PC-9 (cell line): ENCODE results near the gene SLC25A29. TPM values are rescaled to one million over a fixed set of nuclear protein-coding genes. Genes with fewer than 3 reads are reported as not detected.

Experiments
- Bru-seq: library from RNA; stranded (reverse); fragments of 400-500 nt; gene quantifications from one replicate; lab custom pipeline; 2021; lab: Mats Ljungman, UMichigan
- BruChase-seq, 2 experiments: library from RNA; stranded (reverse); fragments of 400-500 nt; gene quantifications; one replicate each; lab custom pipeline; 2021; lab: Mats Ljungman, UMichigan
- BruUV-seq: library from RNA; stranded (reverse); fragments of 400-500 nt; replicated peaks from 2 replicates; lab custom pipeline; 2021; lab: Mats Ljungman, UMichigan
- CTCF ChIA-PET: fragments of 300-600 bp; sonication (Branson Sonifier 250); formaldehyde crosslinking; loops from one replicate; lab custom pipeline; 2022; ENCODE audit warnings: antibody characterized with exemption; lab: Charles Lee
- POLR2A ChIA-PET: fragments of 300-600 bp; sonication (Branson Sonifier 250); formaldehyde crosslinking; loops from one replicate; lab custom pipeline; 2022; ENCODE audit warnings: antibody characterized with exemption; ENCODE audit not compliant: unreplicated experiment; lab: Charles Lee
- DNase-seq, 2 experiments: peaks; one replicate each; pipeline versions ENCODE4 v3.0.0 to v3.0.0-alpha.2; 2015 to 2022; ENCODE audit warnings: mixed read lengths in 1 of 2
- H2AFZ ChIP-seq: fragments of 200-600 bp; sonication (generic); 2 replicates; pipeline ENCODE4 v1.8.1; 2017; ENCODE audit warnings: antibody characterized with exemption
- H3F3A ChIP-seq: fragments of 200-600 bp; sonication (generic); 2 replicates; pipeline ENCODE4 v1.8.1; 2017; ENCODE audit warnings: antibody characterized with exemption, mild to moderate bottlenecking, low read depth; ENCODE audit not compliant: insufficient read depth
- H3K27ac ChIP-seq: fragments of 200-600 bp; sonication (generic); 2 replicates; pipeline ENCODE4 v1.6.1; 2016; ENCODE audit warnings: mixed run types
- H3K27me3 ChIP-seq: fragments of 200-600 bp; sonication (generic); 2 replicates; pipeline ENCODE4 v1.6.1; 2016; ENCODE audit warnings: low read depth, mixed run types; ENCODE audit not compliant: insufficient read depth
- H3K36me3 ChIP-seq: fragments of 200-600 bp; sonication (generic); 2 replicates; pipeline ENCODE4 v1.6.1; 2016; ENCODE audit warnings: low read depth, mixed run types
- H3K4me1 ChIP-seq: fragments of 200-600 bp; sonication (generic); replicated peaks from 2 replicates; pipeline ENCODE4 v1.6.1; 2016; ENCODE audit warnings: mixed run types; ENCODE audit not compliant: insufficient read depth
- H3K4me2 ChIP-seq: fragments of 200-600 bp; sonication (generic); 2 replicates; pipeline ENCODE4 v1.6.1; 2017; ENCODE audit warnings: mixed run types
- H3K4me3 ChIP-seq: fragments of 200-600 bp; sonication (generic); 2 replicates; pipeline ENCODE4 v1.6.1; 2016; ENCODE audit warnings: mixed run types
- H3K79me2 ChIP-seq: fragments of 200-600 bp; sonication (generic); 2 replicates; pipeline ENCODE4 v1.6.1; 2017; ENCODE audit warnings: low read depth, mixed run types
- H3K9me2 ChIP-seq: fragments of 200-600 bp; sonication (generic); 2 replicates; pipeline ENCODE4 v1.8.1; 2017; ENCODE audit warnings: mild to moderate bottlenecking; ENCODE audit not compliant: insufficient read depth
- H3K9me3 ChIP-seq: fragments of 200-600 bp; sonication (generic); 2 replicates; pipeline ENCODE4 v1.8.1; 2016; ENCODE audit warnings: low read depth; ENCODE audit not compliant: insufficient read depth
- H4K20me1 ChIP-seq: fragments of 200-600 bp; sonication (generic); 2 replicates; pipeline ENCODE4 v1.8.1; 2017; ENCODE audit not compliant: insufficient read depth
- CTCF ChIP-seq: fragments of 200-600 bp; sonication (generic); conservative IDR thresholded peaks from 2 replicates; pipeline ENCODE4 v1.6.1; 2017; ENCODE audit warnings: mixed run types, antibody characterized with exemption, mild to moderate bottlenecking, moderate library complexity
- EZH2 ChIP-seq: fragments of 200-600 bp; sonication (generic); IDR thresholded peaks from 2 replicates; pipeline ENCODE4 v1.8.0; 2017; ENCODE audit warnings: antibody characterized with exemption, low read depth
- intact Hi-C: fragments of 100-400 bp; cut with micrococcal nuclease; formaldehyde crosslinking; loops from one replicate; pipeline ENCODE4 v1.10.0; 2022; ENCODE audit not compliant: unreplicated experiment
- long read RNA-seq: library from polyadenylated mRNA; stranded (forward); transcript quantifications from one replicate; pipeline ENCODE4 v2.0.0, GENCODE V29; 2022
- total RNA-seq: library from RNA; stranded (reverse); gene quantifications from 2 replicates; pipeline ENCODE4 v1.2.3, GENCODE V29; 2021

SLC25A29 gene
- total RNA-seq (6.9 and 11.8 TPM in 2 replicates), Bru-seq, nascent RNA (percentile 29 among the genes with signal in this experiment), BruChase-seq, experiment 1, labeled RNA remaining after a 2-hour chase (percentile 44 among the genes with signal in this experiment), BruChase-seq, experiment 2, labeled RNA remaining after a 6-hour chase (percentile 37 among the genes with signal in this experiment)
- long read RNA-seq, partial matches to known transcripts: 0 of 5 reads
- long read RNA-seq, other reads (novel, unspliced or antisense): 0 of 5 reads

GRCh38 chr14:100306101-100306997, at the start of gene SLC25A29:
Gene SLC25A29 (minus strand): TSS chr14:100306444. CDS start chr14:100306232, 212 bp downstream.
- Histone ChIP-seq H3K4me1 (peaks cover 5% of the 10 kb centered on the region; the same call in 1 of the 2 replicates), H3K4me2 (peak within 1 kb of the TSS; percentile 68), H3K9me3 (no peaks in the 10 kb centered on the region), H3K27me3 (no peaks in the 10 kb centered on the region), H2AFZ (no peak within 1 kb of the TSS), H3K9me2 (no peaks in the 10 kb centered on the region), H4K20me1 (no peaks in the 10 kb centered on the region), H3K79me2 (no peaks in the 10 kb centered on the region), H3K4me3 (peak within 1 kb of the TSS; percentile 52; the same call in 1 of the 2 replicates), H3F3A (peaks cover 11% of the 10 kb centered on the region; the same call in 1 of the 2 replicates), H3K27ac (no peak within 1 kb of the TSS), H3K36me3 (no peaks in the 10 kb centered on the region)
- ChIA-PET POLR2A (no interaction called here), CTCF (no interaction called here)
- intact Hi-C loops: loop anchor here (5.0 kb wide), 1 partner anchor 71 kb away; the partner anchor contains the start of gene WDR25
- peak in 1 of 2 experiments; percentile 52 for DNase-seq
- BruUV-seq: no TSS peak
- TF ChIP-seq EZH2 (no peak), CTCF (no peak)

- Histone ChIP-seq H3K36me3 (no peaks in the 10 kb centered on the region), H3K4me2 (no peak overlapping the region), H3K4me1 (no peaks in the 10 kb centered on the region), H3K27ac (no peak overlapping the region), H3K27me3 (no peaks in the 10 kb centered on the region), H3K9me2 (no peaks in the 10 kb centered on the region), H3K9me3 (no peaks in the 10 kb centered on the region), H4K20me1 (no peaks in the 10 kb centered on the region; the same call in 1 of the 2 replicates), H2AFZ (no peak overlapping the region), H3K4me3 (no peak overlapping the region), H3K79me2 (no peaks in the 10 kb centered on the region), H3F3A (no peaks in the 10 kb centered on the region)
- no peak for DNase-seq
- ChIA-PET CTCF (no interaction called here), POLR2A (no interaction called here)
- no peak for TF ChIP-seq EZH2
- no peak for TF ChIP-seq CTCF
- intact Hi-C loops: no loop called here
- no TSS peak for BruUV-seq
Observed at GRCh38 chr14:100350986-100351385, 44.7 kb upstream of the SLC25A29 start.

- Histone ChIP-seq H3K36me3 (no peaks in the 10 kb centered on the region), H3K4me2 (no peak overlapping the region), H3K79me2 (no peaks in the 10 kb centered on the region), H2AFZ (no peak overlapping the region), H4K20me1 (no peaks in the 10 kb centered on the region; the same call in 1 of the 2 replicates), H3K4me3 (no peak overlapping the region), H3K4me1 (no peaks in the 10 kb centered on the region), H3K27me3 (no peaks in the 10 kb centered on the region), H3K27ac (no peak overlapping the region), H3F3A (no peaks in the 10 kb centered on the region), H3K9me3 (no peaks in the 10 kb centered on the region), H3K9me2 (no peaks in the 10 kb centered on the region)
- CTCF ChIA-PET: no interaction called here
- TF ChIP-seq EZH2: no peak
- intact Hi-C loops: no loop called here
- POLR2A ChIA-PET: no interaction called here
- BruUV-seq: no TSS peak
- DNase-seq: no peak
Observed at GRCh38 chr14:100350276-100350926, 44.2 kb upstream of the SLC25A29 start.
